HFF-Myc (cell line): ENCODE results near the gene LDB3.
A peak's percentile ranks its signal among the peaks of the same experiment; 100 is the strongest.

Source experiments
- DNase-seq: peaks from one replicate; pipeline ENCODE4 v3.0.0-alpha.2; 2011; ENCODE audit warnings: low read depth; ENCODE audit errors: extremely low read depth
- H3K4me3 ChIP-seq: replicated peaks from 2 replicates; pipeline ENCODE4 v1.5.1; 2011; ENCODE audit warnings: low read depth, mild to moderate bottlenecking, control low read depth, low read length
- TF ChIP-seq, protein P1 (sequence below): IDR thresholded peaks from 2 replicates; pipeline ENCODE4 v1.5.1; 2012; ENCODE audit warnings: mild to moderate bottlenecking, low read depth, low read length, control low read depth; ENCODE audit errors: missing control alignments

LDB3 gene, protein sequence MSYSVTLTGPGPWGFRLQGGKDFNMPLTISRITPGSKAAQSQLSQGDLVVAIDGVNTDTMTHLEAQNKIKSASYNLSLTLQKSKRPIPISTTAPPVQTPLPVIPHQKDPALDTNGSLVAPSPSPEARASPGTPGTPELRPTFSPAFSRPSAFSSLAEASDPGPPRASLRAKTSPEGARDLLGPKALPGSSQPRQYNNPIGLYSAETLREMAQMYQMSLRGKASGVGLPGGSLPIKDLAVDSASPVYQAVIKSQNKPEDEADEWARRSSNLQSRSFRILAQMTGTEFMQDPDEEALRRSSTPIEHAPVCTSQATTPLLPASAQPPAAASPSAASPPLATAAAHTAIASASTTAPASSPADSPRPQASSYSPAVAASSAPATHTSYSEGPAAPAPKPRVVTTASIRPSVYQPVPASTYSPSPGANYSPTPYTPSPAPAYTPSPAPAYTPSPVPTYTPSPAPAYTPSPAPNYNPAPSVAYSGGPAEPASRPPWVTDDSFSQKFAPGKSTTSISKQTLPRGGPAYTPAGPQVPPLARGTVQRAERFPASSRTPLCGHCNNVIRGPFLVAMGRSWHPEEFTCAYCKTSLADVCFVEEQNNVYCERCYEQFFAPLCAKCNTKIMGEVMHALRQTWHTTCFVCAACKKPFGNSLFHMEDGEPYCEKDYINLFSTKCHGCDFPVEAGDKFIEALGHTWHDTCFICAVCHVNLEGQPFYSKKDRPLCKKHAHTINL

DNA sequence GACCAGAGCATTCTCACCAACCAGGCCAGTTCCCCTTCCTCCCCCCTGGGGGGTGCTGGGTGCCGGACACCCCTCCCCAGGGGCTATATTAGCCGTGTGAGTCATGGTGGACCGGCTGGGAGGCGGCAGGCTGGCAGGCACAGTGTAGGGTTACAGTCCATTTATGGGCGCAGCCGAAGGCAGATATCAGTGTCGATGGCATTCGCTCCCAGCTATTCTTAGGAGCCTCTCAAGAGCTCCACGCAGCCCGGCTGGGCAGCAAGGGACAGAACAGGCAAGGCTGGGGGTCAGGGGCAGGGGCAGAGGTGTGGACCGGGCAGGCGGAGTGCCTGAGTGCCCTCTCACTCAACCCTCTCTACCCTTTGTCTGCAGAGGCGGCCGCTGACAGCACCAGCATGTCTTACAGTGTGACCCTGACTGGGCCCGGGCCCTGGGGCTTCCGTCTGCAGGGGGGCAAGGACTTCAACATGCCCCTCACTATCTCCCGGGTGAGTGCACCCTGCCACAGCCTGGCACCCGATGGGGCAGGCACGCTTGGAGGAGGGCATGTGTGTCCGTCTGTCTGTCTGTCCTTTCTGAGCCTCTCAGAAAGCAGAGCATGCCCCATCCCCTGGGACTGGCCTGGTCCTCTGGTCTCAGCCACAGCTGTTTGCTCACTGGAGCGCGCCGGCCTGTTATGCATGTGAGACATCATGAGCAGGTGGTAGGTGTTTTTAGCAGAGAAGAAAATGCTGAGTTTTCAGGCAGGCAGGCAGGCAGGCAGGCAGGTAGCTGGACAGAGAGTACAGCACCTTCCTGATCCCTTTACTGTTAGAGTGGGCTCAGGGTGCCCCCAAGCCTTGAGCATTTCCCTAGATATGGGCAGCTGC, at the start of gene LDB3:
Gene LDB3 (plus strand): TSS at position 215 of the 869 bp plus-strand sequence. CDS start 181 bp downstream, at position 396.
- H3K4me3 ChIP-seq: no peak within 1 kb of the TSS
- no peak for DNase-seq
- TF ChIP-seq, protein P1, sequence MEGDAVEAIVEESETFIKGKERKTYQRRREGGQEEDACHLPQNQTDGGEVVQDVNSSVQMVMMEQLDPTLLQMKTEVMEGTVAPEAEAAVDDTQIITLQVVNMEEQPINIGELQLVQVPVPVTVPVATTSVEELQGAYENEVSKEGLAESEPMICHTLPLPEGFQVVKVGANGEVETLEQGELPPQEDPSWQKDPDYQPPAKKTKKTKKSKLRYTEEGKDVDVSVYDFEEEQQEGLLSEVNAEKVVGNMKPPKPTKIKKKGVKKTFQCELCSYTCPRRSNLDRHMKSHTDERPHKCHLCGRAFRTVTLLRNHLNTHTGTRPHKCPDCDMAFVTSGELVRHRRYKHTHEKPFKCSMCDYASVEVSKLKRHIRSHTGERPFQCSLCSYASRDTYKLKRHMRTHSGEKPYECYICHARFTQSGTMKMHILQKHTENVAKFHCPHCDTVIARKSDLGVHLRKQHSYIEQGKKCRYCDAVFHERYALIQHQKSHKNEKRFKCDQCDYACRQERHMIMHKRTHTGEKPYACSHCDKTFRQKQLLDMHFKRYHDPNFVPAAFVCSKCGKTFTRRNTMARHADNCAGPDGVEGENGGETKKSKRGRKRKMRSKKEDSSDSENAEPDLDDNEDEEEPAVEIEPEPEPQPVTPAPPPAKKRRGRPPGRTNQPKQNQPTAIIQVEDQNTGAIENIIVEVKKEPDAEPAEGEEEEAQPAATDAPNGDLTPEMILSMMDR: no peak

DNA sequence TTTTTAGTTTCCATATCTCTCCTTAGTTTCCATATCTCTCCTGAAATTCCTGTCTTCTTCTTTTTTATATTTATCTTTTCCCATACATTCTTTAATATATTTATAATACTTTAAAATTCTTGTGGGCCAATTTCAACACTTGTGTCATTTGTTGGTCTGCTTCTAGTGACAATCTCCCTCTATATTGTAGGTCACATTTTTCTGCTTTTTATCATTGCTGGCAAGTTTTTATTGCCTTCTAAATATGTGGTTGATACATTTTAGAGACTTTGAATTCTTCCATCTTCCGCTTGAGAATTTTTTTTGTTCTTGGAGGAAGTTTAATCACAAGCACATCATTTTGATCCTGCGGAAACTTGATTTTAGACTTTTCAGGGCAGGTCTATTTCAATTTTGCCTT, 40.0 kb upstream of the LDB3 start:
- no peak overlapping the region for H3K4me3 ChIP-seq
- no peak for DNase-seq
- TF ChIP-seq, protein P1: no peak

DNA sequence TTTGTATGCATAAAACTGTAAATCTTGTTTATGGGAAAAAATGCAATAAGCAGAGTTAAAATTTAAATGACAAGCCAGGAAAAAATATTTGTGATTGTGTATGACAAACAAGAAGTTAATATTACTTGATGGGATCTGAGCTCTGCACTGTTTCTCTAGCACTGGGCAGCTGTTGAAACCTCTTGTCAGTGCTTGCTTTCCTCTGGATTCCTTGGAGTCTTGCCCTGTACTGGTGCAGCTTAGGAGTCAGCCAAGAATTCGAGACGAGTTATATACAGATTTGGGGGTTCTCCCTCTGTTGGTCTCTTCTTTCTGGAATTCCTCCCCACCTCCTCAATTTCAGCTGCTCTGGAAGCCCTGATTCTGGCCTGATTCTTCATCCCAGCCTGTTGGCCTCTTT, 38.2 kb upstream of the LDB3 start:
- no peak for DNase-seq
- TF ChIP-seq, protein P1: no peak
- H3K4me3 ChIP-seq: no peak overlapping the region

DNA sequence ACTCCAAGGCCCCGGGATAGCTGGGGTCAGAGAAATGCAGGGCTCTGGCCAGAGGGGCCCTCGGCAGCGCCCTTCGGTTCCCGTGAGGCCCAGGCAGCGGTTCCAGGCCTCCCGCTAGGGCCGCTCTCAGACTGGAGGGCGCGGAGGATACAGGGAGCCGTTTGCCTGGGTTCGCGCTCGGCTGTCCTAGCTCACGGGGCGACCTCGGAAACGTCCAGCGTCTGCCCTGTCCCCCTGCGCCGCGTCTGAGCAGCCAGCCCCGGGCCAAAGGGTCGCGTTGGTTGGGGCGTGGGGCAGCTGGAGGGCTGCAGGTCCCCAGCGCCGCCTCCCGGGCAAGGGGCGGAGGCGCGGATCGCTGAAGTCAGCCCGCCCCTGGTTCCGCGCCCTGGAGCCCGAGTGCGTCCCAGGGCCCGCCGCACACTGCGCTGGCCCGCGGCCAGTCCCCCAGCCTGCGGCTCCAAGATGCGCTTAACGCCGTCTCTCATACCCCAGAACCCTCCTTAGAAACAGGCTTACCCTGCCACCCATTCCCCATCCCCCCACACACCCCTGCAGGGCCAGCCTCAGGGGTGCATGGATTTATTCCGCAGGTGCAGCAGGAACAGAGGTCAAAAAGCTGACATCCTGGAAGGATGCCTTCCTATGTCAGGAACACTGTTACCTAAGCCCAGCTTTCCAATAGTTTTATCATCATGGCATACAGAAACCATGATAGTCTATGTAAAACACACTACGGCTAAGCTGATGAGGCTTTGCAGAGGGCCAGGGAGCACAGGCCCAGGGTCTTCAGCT, 36.1 kb upstream of the LDB3 start:
- peak overlapping the region; percentile 28 for H3K4me3 ChIP-seq
- no peak for DNase-seq
- TF ChIP-seq, protein P1: no peak

DNA sequence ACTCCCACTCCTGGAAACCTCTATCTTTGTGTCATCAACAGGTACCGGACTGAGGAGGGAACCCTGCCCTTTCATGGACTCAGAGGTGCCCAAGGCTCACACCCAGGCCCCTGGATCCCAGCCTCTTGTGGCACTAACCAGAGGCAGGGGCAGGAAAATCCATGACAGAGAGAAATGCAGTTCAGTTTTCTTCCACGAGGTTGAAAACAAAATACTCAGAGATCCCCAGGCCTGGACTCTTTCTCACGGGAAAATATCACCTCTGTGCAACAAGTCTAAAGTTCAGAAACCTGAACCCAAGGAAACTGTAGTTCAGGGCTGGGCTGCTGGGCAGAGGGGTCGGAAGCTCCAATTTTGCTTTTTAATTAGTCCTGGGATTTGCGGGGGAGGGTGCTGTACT, 35.4 kb upstream of the LDB3 start:
- TF ChIP-seq, protein P1: no peak
- DNase-seq: no peak
- no peak overlapping the region for H3K4me3 ChIP-seq

DNA sequence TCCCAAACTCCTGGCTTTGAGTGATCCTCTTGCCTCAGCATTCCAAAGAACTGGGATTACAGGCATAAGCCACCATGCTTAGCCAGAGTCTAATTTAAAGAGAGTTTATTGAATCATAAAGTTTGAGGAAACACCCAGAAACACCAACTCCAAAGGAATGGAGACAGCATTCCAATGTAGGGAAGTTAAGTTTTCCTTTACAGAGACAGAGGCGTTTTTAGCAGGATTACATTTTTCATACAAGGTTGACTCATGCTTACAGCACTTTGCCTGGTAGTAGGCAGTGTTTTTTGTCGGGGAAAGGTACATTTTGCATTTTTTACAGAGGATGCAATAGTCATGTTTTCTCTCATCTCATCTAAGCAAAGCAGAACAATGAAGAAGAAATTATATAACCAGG, 32.9 kb upstream of the LDB3 start:
- no peak for DNase-seq
- TF ChIP-seq, protein P1: no peak
- H3K4me3 ChIP-seq: no peak overlapping the region
